VCaP (cell line): ENCODE measurements around the gene ASIC4.

Source experiments
- H3K27ac ChIP-seq: fragments of 450-650 bp; 2 replicates; pipeline ENCODE4 v1.5.1; 2017
- TF ChIP-seq, protein P1 (sequence below): fragments of 450-650 bp; conservative IDR thresholded peaks from 2 replicates; pipeline ENCODE4 v1.5.1; 2017; ENCODE audit warnings: mild to moderate bottlenecking, moderate library complexity

ASIC4 gene

DNA sequence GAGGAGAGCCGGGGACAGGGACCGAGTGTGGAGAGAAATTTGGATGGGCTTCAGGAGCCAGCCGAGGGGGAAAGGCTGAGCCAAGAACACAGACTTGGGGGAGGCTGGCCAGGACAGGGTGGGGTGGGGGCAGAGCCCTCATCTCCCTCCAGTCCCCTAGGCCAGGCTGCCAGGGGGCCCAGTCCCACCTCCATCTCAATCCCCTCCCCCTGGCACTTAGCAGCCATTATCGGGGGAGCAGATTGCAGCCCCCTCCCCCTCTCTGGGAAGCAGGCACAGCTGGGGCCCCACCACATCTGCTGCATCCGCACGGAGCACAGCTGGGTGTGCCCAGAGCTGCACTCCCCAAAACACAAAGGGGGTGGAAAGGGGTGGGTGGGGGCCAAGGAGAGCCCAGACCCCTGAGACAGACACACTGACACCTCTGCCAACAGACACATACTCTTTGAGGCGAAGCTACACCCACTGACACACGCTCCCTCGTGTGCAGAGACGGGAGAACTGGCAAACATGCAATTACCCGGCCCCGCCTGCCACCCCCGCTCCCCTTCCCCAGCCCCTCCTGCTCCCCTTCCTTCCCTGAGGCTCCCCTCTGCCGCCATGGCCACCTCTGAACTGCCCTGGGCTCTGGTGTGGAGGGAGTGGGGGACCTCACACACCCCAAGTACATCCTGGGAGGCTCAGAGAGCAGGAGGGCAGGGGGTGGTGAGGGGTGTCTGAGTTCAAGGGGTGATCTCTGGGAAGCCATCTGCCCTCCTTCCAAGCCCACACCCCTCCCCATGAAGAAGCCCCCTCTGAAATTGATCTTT is 5.1 kb upstream of the ASIC4 start:
- TF ChIP-seq, protein P1, sequence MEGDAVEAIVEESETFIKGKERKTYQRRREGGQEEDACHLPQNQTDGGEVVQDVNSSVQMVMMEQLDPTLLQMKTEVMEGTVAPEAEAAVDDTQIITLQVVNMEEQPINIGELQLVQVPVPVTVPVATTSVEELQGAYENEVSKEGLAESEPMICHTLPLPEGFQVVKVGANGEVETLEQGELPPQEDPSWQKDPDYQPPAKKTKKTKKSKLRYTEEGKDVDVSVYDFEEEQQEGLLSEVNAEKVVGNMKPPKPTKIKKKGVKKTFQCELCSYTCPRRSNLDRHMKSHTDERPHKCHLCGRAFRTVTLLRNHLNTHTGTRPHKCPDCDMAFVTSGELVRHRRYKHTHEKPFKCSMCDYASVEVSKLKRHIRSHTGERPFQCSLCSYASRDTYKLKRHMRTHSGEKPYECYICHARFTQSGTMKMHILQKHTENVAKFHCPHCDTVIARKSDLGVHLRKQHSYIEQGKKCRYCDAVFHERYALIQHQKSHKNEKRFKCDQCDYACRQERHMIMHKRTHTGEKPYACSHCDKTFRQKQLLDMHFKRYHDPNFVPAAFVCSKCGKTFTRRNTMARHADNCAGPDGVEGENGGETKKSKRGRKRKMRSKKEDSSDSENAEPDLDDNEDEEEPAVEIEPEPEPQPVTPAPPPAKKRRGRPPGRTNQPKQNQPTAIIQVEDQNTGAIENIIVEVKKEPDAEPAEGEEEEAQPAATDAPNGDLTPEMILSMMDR = no peak
- no peak overlapping the region for H3K27ac ChIP-seq

DNA sequence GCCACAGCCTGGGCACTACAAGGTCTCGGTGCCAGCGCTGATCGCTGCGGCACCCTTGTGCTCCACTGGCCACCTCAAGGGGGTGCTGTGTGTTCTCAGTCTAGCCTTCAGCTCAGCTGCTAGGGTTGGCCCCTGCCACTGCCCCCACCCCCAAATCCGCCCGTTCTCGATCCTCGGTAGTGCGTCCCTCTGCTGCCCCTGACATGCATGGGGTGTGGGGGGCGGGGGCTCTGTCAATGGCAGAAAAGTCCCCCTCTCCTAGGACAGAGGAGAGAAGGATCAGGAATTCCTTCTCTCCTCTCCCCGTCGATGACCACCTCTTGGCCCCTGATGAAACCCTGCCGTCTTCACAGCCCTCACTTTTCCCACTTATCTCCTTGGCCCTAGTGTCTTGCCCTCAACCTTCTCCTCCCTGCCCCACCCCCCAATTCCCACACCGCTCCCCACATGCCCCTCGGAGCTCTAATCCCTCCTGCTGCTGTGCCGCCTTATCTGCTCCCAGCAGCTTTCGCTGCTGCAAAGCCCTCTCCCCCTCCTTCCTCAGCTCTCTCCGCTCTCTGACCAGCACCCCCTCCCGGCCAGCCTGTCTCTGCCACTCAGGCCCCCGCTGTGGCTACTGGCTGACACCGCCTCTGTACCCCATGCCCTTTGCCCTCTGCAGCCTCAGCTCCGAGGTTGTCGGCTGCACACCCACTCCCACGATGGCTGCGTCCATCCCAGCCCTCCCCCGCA is 4.3 kb upstream of the ASIC4 start:
- no peak overlapping the region for H3K27ac ChIP-seq

DNA sequence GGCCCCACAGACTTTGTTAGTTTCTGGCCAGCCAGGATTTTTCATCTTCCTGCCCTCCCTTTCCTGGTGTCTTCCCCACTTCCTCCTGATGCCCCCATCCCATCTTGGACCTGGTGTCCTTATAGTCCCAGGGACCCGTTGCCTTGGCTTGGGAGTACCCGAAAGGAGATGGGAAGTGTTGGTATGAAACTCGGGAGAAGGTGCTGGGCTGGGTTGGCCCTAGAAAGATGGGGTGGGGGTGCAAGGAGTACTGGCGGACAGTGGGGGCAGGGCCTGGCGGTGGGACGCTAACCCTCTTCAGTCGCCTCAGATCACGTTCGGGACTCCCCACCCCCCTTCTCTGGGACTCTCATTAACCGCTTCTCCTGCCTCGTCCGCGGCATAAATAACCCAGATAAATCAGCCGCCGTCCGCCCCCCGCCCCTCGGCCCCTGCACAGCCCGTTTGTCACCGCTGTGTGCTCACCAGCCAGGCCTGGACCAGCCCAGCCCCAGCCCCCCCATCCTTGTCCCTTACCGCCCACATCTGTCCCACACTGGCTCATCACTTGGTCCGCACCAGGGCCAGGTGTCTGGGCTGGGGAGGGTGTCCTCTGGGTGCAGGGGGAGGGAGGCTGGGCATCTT is 3.7 kb upstream of the ASIC4 start:
- TF ChIP-seq, protein P1 = no peak
- H3K27ac ChIP-seq = no peak overlapping the region

More for the DNA sequence above, 4.3 kb upstream of the ASIC4 start:
- TF ChIP-seq, protein P1 = peak; percentile 83

DNA sequence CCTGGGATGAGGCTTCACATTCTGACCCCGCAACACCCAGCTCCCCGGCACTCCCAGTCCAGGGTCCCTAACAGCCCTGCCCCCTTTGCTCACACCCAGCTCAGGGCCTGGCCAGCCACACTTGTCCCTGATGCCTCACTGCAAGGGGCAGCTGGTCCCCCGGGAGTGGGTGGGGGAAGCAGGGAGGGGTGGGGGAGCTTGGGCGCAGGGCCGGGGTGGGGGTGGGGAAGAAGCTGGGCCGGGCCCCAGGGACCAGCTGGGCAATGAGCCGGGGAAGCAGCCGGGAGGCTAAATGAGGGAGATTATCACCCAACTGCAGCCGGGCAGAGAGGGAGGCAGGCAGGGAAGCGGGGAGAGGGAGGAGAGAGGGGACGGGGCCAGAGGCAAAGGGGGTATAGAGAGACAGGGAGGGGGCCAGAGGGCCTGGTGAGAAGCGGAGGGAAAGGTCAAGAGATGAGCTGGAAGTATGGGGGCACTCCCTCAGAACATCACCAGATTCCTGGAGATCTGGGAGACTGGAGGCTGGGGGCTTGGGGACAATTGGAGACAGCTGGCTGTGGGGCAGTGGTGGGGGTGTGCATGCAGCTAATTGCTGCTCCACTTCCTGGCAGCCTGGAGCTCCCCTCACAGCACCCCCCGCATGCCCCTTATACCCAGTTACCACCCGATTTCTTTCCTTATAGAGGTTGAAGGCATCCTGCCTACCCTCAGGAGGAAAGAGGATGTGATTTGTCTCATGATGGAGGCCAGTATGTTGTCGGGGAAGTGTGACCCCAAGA is 2.5 kb upstream of the ASIC4 start:
- no peak overlapping the region for H3K27ac ChIP-seq
- TF ChIP-seq, protein P1 = no peak

DNA sequence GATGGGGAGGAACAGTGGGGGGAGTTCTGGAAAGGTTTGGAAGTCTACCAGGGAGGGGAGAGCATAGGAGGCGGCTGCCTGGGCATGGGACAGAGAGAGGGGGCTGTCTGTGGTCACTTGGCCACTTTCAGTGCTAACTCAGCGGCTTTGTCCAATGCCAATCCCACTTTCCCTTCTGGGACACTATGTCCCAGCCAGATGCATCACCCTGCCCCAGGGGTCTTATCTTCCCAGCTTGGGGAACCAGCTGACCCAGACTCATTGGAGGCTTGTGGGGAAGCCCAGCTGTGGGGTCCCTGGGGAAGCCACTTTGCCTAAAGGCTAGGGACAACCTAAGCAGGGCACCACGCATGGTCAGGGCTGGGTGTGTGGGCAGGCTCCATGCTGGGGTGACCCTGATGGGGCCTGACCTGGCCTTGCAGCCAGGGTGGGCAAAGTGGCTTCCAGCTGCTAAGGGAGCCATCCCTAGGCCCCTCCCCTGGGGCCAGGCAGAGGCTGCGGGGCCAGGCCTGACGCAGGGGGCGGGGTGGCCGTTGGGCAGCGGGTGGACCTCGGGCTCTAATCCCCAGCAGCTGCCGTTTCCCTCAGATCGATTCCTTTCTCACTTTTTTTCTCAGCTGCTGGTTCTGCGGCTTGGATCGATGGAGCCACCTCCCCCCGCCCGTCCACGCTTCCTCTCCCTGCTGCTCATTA is 1.6 kb upstream of the ASIC4 start:
- TF ChIP-seq, protein P1 = no peak
- H3K27ac ChIP-seq = no peak overlapping the region

DNA sequence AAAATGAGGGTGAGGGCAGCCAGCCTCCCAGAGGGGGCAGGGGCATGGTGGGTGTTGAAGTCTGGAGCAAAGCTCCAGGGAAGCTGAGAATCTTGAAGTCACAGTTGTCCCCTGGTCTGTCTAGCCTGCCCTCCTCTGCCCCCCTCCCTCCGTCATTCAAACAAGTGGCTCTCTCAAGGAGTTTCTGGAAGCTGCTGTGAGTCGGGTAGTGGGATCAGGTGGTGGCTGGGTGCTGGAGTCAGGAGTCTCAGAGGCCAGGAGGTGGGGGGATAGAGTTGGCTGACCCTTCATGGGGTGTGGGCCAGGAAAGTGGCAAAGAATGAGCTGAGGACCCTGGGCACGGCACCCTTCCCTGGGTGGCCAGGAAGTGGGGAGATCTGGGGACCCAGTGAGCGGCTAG is 495 bp upstream of the ASIC4 start:
- TF ChIP-seq, protein P1 = no peak
- no peak overlapping the region for H3K27ac ChIP-seq
